H1 (cell line): Measurements from ENCODE around the gene PSMC3IP. TPM values are rescaled to one million over a fixed set of nuclear protein-coding genes. Genes with fewer than 3 reads are reported as not detected.

Source experiments
- GABPA ChIP-seq: IDR thresholded peaks from 2 replicates; pipeline ENCODE4 v1.6.1; 2011; ENCODE audit warnings: mild to moderate bottlenecking, low read length, moderate library complexity, borderline replicate concordance; ENCODE audit not compliant: insufficient read depth
- RFX5 ChIP-seq: IDR thresholded peaks from 2 replicates; pipeline ENCODE4 v1.6.1; 2011; ENCODE audit warnings: low read depth, low read length, improper control_type of control experiment, borderline replicate concordance
- polyA plus RNA-seq, 7 experiments: library from polyadenylated mRNA; depleted of rRNA in 3 of 7; stranded (reverse) in 5 of 7; unstranded in 2 of 7; fragments of >200 nt in 5 of 7; fragments of 200-250 nt in 2 of 7; gene quantifications; 1 replicate in 5 of 7; 2 replicates in 1 of 7; 4 replicates in 1 of 7; pipeline versions ENCODE4 v1.2.1 to v1.2.3, GENCODE V29; 2011 to 2013; ENCODE audit warnings: missing spikeins in 2 of 7, mixed read lengths in 2 of 7
- total RNA-seq: library from RNA; stranded (reverse); fragmentation: NEBNext Ultra II Directional; extraction: Animal tissue kit (Norgen Biotek cat#: 25700); gene quantifications from 2 replicates; pipeline ENCODE4 v1.2.1, GENCODE V29; 2021
- TF ChIP-seq, protein P1 (sequence below): fragments of 300-600 bp; sonication (generic); IDR thresholded peaks from 2 replicates; pipeline ENCODE4 v1.7.1; 2012; ENCODE audit warnings: low read length, moderate library complexity, mild to moderate bottlenecking, inconsistent platforms; ENCODE audit not compliant: insufficient replicate concordance
- TF ChIP-seq, protein P2 (sequence below): IDR thresholded peaks from 2 replicates; pipeline ENCODE4 v1.6.1; 2012; ENCODE audit warnings: low read length, inconsistent platforms
- TF ChIP-seq, protein P3 (sequence below), 3 experiments: IDR thresholded peaks; 1 replicate in 2 of 3; 2 replicates in 1 of 3; pipeline versions ENCODE4 v1.5.1 to v1.6.1; 2011; ENCODE audit warnings: low read length in 3 of 3, mild to moderate bottlenecking in 3 of 3, inconsistent platforms in 2 of 3, low read depth in 1 of 3, moderate library complexity in 1 of 3; ENCODE audit not compliant: insufficient read depth in 1 of 3; ENCODE audit errors: control extremely low read depth in 1 of 3

The PSMC3IP gene
- total and polyA plus RNA-seq, 2 of the 8 experiments (the other 6 are each of a cell fraction or from before 2014, with no cell fraction given) = 11.5 to 21.9 TPM

DNA sequence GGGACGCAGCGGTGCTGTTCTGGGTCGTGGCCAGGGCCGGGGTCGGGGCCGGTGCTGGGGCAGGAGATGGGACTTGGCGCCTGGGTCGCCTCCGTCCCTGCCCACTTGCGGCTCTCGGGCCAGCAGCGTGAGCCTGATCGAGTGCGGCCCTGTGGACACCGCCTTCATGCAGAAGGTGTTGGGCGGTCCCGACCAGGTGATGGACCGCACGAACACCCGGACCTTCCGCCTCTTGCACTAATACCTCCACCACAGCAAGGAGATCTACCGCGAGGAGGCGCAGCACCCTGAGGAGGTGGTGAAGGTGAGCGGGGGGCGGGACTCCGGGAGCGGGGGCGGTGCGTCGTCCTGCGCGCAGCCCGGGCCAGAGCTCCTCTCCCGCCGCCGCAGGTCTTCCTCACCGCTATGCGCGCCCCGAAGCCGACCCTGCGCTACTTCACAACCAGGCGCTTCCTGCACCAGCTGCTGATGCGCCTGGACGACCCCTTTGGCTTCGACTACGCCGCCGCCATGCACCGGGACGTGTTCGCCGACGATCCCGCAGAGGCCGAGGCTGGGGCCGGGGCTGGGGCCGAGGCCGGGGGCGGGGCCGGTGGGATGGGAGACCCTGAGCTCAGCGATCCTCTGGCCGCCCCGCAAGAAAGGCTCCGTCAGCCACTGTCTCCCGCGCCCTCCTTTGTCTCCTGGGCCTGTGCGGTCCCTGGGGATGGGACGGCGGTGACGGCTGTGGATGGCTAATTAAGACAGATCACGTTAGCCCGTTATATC is 29.3 kb downstream of the PSMC3IP start (continued):
- TF ChIP-seq, protein P1, sequence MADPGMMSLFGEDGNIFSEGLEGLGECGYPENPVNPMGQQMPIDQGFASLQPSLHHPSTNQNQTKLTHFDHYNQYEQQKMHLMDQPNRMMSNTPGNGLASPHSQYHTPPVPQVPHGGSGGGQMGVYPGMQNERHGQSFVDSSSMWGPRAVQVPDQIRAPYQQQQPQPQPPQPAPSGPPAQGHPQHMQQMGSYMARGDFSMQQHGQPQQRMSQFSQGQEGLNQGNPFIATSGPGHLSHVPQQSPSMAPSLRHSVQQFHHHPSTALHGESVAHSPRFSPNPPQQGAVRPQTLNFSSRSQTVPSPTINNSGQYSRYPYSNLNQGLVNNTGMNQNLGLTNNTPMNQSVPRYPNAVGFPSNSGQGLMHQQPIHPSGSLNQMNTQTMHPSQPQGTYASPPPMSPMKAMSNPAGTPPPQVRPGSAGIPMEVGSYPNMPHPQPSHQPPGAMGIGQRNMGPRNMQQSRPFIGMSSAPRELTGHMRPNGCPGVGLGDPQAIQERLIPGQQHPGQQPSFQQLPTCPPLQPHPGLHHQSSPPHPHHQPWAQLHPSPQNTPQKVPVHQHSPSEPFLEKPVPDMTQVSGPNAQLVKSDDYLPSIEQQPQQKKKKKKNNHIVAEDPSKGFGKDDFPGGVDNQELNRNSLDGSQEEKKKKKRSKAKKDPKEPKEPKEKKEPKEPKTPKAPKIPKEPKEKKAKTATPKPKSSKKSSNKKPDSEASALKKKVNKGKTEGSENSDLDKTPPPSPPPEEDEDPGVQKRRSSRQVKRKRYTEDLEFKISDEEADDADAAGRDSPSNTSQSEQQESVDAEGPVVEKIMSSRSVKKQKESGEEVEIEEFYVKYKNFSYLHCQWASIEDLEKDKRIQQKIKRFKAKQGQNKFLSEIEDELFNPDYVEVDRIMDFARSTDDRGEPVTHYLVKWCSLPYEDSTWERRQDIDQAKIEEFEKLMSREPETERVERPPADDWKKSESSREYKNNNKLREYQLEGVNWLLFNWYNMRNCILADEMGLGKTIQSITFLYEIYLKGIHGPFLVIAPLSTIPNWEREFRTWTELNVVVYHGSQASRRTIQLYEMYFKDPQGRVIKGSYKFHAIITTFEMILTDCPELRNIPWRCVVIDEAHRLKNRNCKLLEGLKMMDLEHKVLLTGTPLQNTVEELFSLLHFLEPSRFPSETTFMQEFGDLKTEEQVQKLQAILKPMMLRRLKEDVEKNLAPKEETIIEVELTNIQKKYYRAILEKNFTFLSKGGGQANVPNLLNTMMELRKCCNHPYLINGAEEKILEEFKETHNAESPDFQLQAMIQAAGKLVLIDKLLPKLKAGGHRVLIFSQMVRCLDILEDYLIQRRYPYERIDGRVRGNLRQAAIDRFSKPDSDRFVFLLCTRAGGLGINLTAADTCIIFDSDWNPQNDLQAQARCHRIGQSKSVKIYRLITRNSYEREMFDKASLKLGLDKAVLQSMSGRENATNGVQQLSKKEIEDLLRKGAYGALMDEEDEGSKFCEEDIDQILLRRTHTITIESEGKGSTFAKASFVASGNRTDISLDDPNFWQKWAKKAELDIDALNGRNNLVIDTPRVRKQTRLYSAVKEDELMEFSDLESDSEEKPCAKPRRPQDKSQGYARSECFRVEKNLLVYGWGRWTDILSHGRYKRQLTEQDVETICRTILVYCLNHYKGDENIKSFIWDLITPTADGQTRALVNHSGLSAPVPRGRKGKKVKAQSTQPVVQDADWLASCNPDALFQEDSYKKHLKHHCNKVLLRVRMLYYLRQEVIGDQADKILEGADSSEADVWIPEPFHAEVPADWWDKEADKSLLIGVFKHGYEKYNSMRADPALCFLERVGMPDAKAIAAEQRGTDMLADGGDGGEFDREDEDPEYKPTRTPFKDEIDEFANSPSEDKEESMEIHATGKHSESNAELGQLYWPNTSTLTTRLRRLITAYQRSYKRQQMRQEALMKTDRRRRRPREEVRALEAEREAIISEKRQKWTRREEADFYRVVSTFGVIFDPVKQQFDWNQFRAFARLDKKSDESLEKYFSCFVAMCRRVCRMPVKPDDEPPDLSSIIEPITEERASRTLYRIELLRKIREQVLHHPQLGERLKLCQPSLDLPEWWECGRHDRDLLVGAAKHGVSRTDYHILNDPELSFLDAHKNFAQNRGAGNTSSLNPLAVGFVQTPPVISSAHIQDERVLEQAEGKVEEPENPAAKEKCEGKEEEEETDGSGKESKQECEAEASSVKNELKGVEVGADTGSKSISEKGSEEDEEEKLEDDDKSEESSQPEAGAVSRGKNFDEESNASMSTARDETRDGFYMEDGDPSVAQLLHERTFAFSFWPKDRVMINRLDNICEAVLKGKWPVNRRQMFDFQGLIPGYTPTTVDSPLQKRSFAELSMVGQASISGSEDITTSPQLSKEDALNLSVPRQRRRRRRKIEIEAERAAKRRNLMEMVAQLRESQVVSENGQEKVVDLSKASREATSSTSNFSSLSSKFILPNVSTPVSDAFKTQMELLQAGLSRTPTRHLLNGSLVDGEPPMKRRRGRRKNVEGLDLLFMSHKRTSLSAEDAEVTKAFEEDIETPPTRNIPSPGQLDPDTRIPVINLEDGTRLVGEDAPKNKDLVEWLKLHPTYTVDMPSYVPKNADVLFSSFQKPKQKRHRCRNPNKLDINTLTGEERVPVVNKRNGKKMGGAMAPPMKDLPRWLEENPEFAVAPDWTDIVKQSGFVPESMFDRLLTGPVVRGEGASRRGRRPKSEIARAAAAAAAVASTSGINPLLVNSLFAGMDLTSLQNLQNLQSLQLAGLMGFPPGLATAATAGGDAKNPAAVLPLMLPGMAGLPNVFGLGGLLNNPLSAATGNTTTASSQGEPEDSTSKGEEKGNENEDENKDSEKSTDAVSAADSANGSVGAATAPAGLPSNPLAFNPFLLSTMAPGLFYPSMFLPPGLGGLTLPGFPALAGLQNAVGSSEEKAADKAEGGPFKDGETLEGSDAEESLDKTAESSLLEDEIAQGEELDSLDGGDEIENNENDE = no peak
- TF ChIP-seq, protein P2, sequence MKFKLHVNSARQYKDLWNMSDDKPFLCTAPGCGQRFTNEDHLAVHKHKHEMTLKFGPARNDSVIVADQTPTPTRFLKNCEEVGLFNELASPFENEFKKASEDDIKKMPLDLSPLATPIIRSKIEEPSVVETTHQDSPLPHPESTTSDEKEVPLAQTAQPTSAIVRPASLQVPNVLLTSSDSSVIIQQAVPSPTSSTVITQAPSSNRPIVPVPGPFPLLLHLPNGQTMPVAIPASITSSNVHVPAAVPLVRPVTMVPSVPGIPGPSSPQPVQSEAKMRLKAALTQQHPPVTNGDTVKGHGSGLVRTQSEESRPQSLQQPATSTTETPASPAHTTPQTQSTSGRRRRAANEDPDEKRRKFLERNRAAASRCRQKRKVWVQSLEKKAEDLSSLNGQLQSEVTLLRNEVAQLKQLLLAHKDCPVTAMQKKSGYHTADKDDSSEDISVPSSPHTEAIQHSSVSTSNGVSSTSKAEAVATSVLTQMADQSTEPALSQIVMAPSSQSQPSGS = no peak
- TF ChIP-seq, protein P3, sequence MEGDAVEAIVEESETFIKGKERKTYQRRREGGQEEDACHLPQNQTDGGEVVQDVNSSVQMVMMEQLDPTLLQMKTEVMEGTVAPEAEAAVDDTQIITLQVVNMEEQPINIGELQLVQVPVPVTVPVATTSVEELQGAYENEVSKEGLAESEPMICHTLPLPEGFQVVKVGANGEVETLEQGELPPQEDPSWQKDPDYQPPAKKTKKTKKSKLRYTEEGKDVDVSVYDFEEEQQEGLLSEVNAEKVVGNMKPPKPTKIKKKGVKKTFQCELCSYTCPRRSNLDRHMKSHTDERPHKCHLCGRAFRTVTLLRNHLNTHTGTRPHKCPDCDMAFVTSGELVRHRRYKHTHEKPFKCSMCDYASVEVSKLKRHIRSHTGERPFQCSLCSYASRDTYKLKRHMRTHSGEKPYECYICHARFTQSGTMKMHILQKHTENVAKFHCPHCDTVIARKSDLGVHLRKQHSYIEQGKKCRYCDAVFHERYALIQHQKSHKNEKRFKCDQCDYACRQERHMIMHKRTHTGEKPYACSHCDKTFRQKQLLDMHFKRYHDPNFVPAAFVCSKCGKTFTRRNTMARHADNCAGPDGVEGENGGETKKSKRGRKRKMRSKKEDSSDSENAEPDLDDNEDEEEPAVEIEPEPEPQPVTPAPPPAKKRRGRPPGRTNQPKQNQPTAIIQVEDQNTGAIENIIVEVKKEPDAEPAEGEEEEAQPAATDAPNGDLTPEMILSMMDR (IDR thresholded peaks at IDR 0.05; ENCODE audit: control extremely low read depth in 1 of 3, insufficient read depth in 1 of 3, low read depth in 1 of 3, low read length in 3 of 3) = peak; percentile 75 to 89 (median 77)
- TF ChIP-seq RFX5 (no peak), GABPA (peak; percentile 76; the same call in 1 of the 2 replicates)
